H9 (cell line): ENCODE results near the gene LMBR1. TPM values are rescaled to one million over a fixed set of nuclear protein-coding genes. Genes with fewer than 3 reads are reported as not detected.

ENCODE experiments used
- DNase-seq: peaks from one replicate; pipeline ENCODE4 v3.0.0-alpha.2; 2017
- H2AFZ ChIP-seq: one replicate; pipeline ENCODE4 v1.6.1; 2013; ENCODE audit warnings: mild to moderate bottlenecking, low read length, control low read depth, moderate library complexity
- H2AK5ac ChIP-seq: 2 replicates; pipeline ENCODE4 v1.6.1; 2013; ENCODE audit warnings: low read length, control low read depth, mixed read lengths; ENCODE audit not compliant: insufficient read length
- H2BK120ac ChIP-seq: one replicate; pipeline ENCODE4 v1.6.1; 2013; ENCODE audit warnings: low read depth, mild to moderate bottlenecking, low read length, control low read depth, inconsistent platforms; ENCODE audit not compliant: poor library complexity, severe bottlenecking
- H2BK12ac ChIP-seq: 2 replicates; pipeline ENCODE4 v1.6.1; 2013; ENCODE audit warnings: low read length, control low read depth, mixed read lengths, low read depth; ENCODE audit not compliant: insufficient read length
- H2BK15ac ChIP-seq: 2 replicates; pipeline ENCODE4 v1.6.1; 2013; ENCODE audit warnings: low read depth, low read length, control low read depth
- H2BK20ac ChIP-seq: one replicate; pipeline ENCODE4 v1.6.1; 2013; ENCODE audit warnings: low read depth, mild to moderate bottlenecking, low read length, control low read depth, inconsistent platforms; ENCODE audit not compliant: poor library complexity, severe bottlenecking
- H2BK5ac ChIP-seq: 2 replicates; pipeline ENCODE4 v1.6.1; 2013; ENCODE audit warnings: low read length, control low read depth, mixed read lengths; ENCODE audit not compliant: insufficient read length
- H3K14ac ChIP-seq: 2 replicates; pipeline ENCODE4 v1.6.1; 2013; ENCODE audit warnings: low read length, control low read depth; ENCODE audit not compliant: insufficient read depth
- H3K18ac ChIP-seq: 2 replicates; pipeline ENCODE4 v1.6.1; 2013; ENCODE audit warnings: low read depth, mild to moderate bottlenecking, mixed read lengths, low read length, control low read depth; ENCODE audit not compliant: insufficient read length
- H3K23ac ChIP-seq: 2 replicates; pipeline ENCODE4 v1.6.1; 2013; ENCODE audit warnings: low read length, control low read depth, mixed read lengths, low read depth; ENCODE audit not compliant: insufficient read length
- H3K23me2 ChIP-seq: 2 replicates; pipeline ENCODE4 v1.6.1; 2013; ENCODE audit warnings: low read depth, mild to moderate bottlenecking, mixed read lengths, low read length, control low read depth; ENCODE audit not compliant: insufficient read length, poor library complexity, severe bottlenecking
- H3K27ac ChIP-seq: 2 replicates; pipeline ENCODE4 v1.5.1; 2013; ENCODE audit warnings: low read length, control low read depth, mixed read lengths, low read depth; ENCODE audit not compliant: insufficient read length
- H3K27me3 ChIP-seq: 2 replicates; pipeline ENCODE4 v1.6.1; 2013; ENCODE audit warnings: low read length, control low read depth, inconsistent platforms; ENCODE audit not compliant: insufficient read depth
- H3K4ac ChIP-seq: 2 replicates; pipeline ENCODE4 v1.6.1; 2013; ENCODE audit warnings: low read depth, mild to moderate bottlenecking, control low read depth, inconsistent platforms, low read length, moderate library complexity
- H3K4me1 ChIP-seq: 2 replicates; pipeline ENCODE4 v1.6.1; 2013; ENCODE audit warnings: low read length, control low read depth, inconsistent platforms; ENCODE audit not compliant: insufficient read depth
- H3K4me2 ChIP-seq: 2 replicates; pipeline ENCODE4 v1.6.1; 2013; ENCODE audit warnings: low read length, control low read depth, mixed read lengths; ENCODE audit not compliant: insufficient read length, insufficient read depth
- H3K56ac ChIP-seq: 2 replicates; pipeline ENCODE4 v1.6.1; 2013; ENCODE audit warnings: low read depth, mild to moderate bottlenecking, mixed read lengths, low read length, control low read depth; ENCODE audit not compliant: insufficient read length
- H3K79me1 ChIP-seq: 2 replicates; pipeline ENCODE4 v1.6.1; 2013; ENCODE audit warnings: low read depth, mild to moderate bottlenecking, moderate library complexity, low read length, control low read depth, inconsistent platforms; ENCODE audit not compliant: insufficient read depth, poor library complexity, severe bottlenecking
- H3K79me2 ChIP-seq: 2 replicates; pipeline ENCODE4 v1.6.1; 2013; ENCODE audit warnings: low read length, control low read depth, inconsistent platforms; ENCODE audit not compliant: insufficient read depth
- H3K9ac ChIP-seq: 2 replicates; pipeline ENCODE4 v1.6.1; 2013; ENCODE audit warnings: low read length, control low read depth, mixed read lengths; ENCODE audit not compliant: insufficient read length; ENCODE audit errors: extremely low read depth
- H3K9me3 ChIP-seq: one replicate; pipeline ENCODE4 v1.6.1; 2013; ENCODE audit warnings: low read depth, low read length, inconsistent platforms; ENCODE audit not compliant: control insufficient read depth
- H3T11ph ChIP-seq: one replicate; pipeline ENCODE4 v1.6.1; 2013; ENCODE audit warnings: mild to moderate bottlenecking, low read length, control low read depth, inconsistent platforms
- H4K20me1 ChIP-seq: one replicate; pipeline ENCODE4 v1.6.1; 2013; ENCODE audit not compliant: control insufficient read depth, insufficient read length, insufficient read depth
- H4K5ac ChIP-seq: 2 replicates; pipeline ENCODE4 v1.6.1; 2013; ENCODE audit warnings: low read depth, mild to moderate bottlenecking, mixed read lengths, low read length, control low read depth; ENCODE audit not compliant: insufficient read length
- H4K8ac ChIP-seq: replicated peaks from 2 replicates; pipeline ENCODE4 v1.6.1; 2013; ENCODE audit warnings: low read length, control low read depth, mixed read lengths, low read depth; ENCODE audit not compliant: insufficient read length
- H4K91ac ChIP-seq: 2 replicates; pipeline ENCODE4 v1.6.1; 2013; ENCODE audit warnings: low read depth, mild to moderate bottlenecking, moderate library complexity, mixed read lengths, low read length, control low read depth; ENCODE audit not compliant: insufficient read length
- H3K27ac Mint-ChIP-seq, 3 experiments: 2 replicates in 2 of 3; 3 replicates in 1 of 3; pipeline ENCODE4 v1.8.0; 2020 to 2021; ENCODE audit warnings: mixed read lengths in 3 of 3, mild to moderate bottlenecking in 1 of 3, moderate library complexity in 1 of 3
- H3K27me3 Mint-ChIP-seq: 2 replicates; pipeline ENCODE4 v1.8.0; 2021; ENCODE audit warnings: low read depth, mild to moderate bottlenecking, moderate library complexity, mixed read lengths
- H3K36me3 Mint-ChIP-seq, 3 experiments: 2 replicates in 2 of 3; 3 replicates in 1 of 3; pipeline ENCODE4 v1.8.0; 2020 to 2021; ENCODE audit warnings: low read depth in 3 of 3, mixed read lengths in 3 of 3; ENCODE audit not compliant: insufficient read depth in 1 of 3
- H3K4me1 Mint-ChIP-seq, 2 experiments: 2 replicates each; pipeline ENCODE4 v1.8.0; 2020; ENCODE audit warnings: mixed read lengths in 2 of 2
- H3K4me3 Mint-ChIP-seq, 2 experiments: 2 replicates in 1 of 2; 3 replicates in 1 of 2; pipeline ENCODE4 v1.8.0; 2020 to 2021; ENCODE audit warnings: mild to moderate bottlenecking in 2 of 2, mixed read lengths in 2 of 2, moderate library complexity in 1 of 2
- H3K9me3 Mint-ChIP-seq, 2 experiments: 2 replicates in 1 of 2; 3 replicates in 1 of 2; pipeline ENCODE4 v1.8.0; 2020; ENCODE audit warnings: mild to moderate bottlenecking in 2 of 2, mixed read lengths in 2 of 2, moderate library complexity in 1 of 2
- CTCF ChIP-seq: fragments of 200-600 bp; sonication (generic); conservative IDR thresholded peaks from 3 replicates; pipeline ENCODE4 v1.8.0; 2021; ENCODE audit warnings: antibody characterized with exemption, mild to moderate bottlenecking
- WGBS: extraction: QIAGEN DNeasy Blood & Tissue Kit; methylation state at CpG from one replicate; pipeline ENCODE4 v1.1.7; 2013; ENCODE audit warnings: missing lambda C conversion rate, low lambda C conversion rate, mixed read lengths; ENCODE audit not compliant: insufficient read length; ENCODE audit errors: extremely low coverage; 5-methylcytosine and 5-hydroxymethylcytosine counted together
- total RNA-seq: library from RNA; stranded (reverse); gene quantifications from 2 replicates; pipeline ENCODE4 v1.2.1, GENCODE V29; 2021

The LMBR1 gene
- total RNA-seq, 1 experiment from 2014 or later: 62.3 TPM

GRCh38 chr7:156659203-156659602 lies 233.8 kb downstream of the LMBR1 start:
- H3K4me2 ChIP-seq: no peak overlapping the region
- no peak for DNase-seq
- H3K36me3 Mint-ChIP-seq: no peaks in the 10 kb centered on the region
- no peaks in the 10 kb centered on the region for H3K23me2 ChIP-seq
- H3K27me3 Mint-ChIP-seq: no peaks in the 10 kb centered on the region
- no peaks in the 10 kb centered on the region for H3K79me2 ChIP-seq
- no peak overlapping the region for H3K18ac ChIP-seq
- H4K20me1 ChIP-seq: no peaks in the 10 kb centered on the region
- H2BK5ac ChIP-seq: no peak overlapping the region
- no peaks in the 10 kb centered on the region for H3K9me3 Mint-ChIP-seq
- H3K14ac ChIP-seq: no peak overlapping the region
- no peak overlapping the region for H3K56ac ChIP-seq
- TF ChIP-seq CTCF: no peak
- H3K23ac ChIP-seq: no peak overlapping the region
- H3K9me3 ChIP-seq: no peaks in the 10 kb centered on the region
- H3K4me1 Mint-ChIP-seq: peaks cover 14 to 16% of the 10 kb centered on the region in 2 experiments
- H2BK15ac ChIP-seq: no peak overlapping the region
- H2AK5ac ChIP-seq: no peak overlapping the region
- H4K91ac ChIP-seq: no peak overlapping the region
- H3K27me3 ChIP-seq: no peaks in the 10 kb centered on the region
- no peak overlapping the region for H3K4me3 Mint-ChIP-seq
- no peak overlapping the region for H4K8ac ChIP-seq
- H2AFZ ChIP-seq: no peak overlapping the region
- H3K27ac ChIP-seq: no peak overlapping the region
- no peak overlapping the region for H3T11ph ChIP-seq
- H3K4me1 ChIP-seq: no peaks in the 10 kb centered on the region; the same call in 1 of the 2 replicates
- no peak overlapping the region for H2BK120ac ChIP-seq
- H3K9ac ChIP-seq: no peak overlapping the region
- no CpG with 5 or more reads among the region's 6 CpGs for WGBS
- no peak overlapping the region for H3K27ac Mint-ChIP-seq
- H2BK20ac ChIP-seq: no peak overlapping the region
- no peak overlapping the region for H4K5ac ChIP-seq
- no peak overlapping the region for H3K4ac ChIP-seq
- no peak overlapping the region for H2BK12ac ChIP-seq
- no peaks in the 10 kb centered on the region for H3K79me1 ChIP-seq
